ENCODE data around the gene KIAA0513. TPM values are rescaled to one million over a fixed set of nuclear protein-coding genes. Genes with fewer than 3 reads are reported as not detected.
"Not testable (repeated sequence)": the region's sequence is repeated elsewhere in the genome, so short reads cannot be mapped to it uniquely, and the experiment has no call there.

KIAA0513 gene
- total RNA-seq, 1 donor from 2014 or later = 4.4 TPM

GRCh38 chr16:85111184-85111583 lies 83.6 kb downstream of the KIAA0513 start:
- no peak for DNase-seq (ENCODE audit: low read depth, low spot score)

- DNase-seq (ENCODE audit: low read depth, low spot score) = no peak
These were observed 84.8 kb downstream of the KIAA0513 start, which contains the start of gene CIBAR2 for GRCh38 chr16:85112364-85112763. CIBAR2 (minus strand) TSS chr16:85112472; CDS start chr16:85112352, 120 bp downstream.

GRCh38 chr16:85113168-85113733 lies 85.7 kb downstream of the KIAA0513 start:
- no peak for DNase-seq (ENCODE audit: low read depth, low spot score)

GRCh38 chr16:85113913-85114312 lies 86.3 kb downstream of the KIAA0513 start:
- no peak for DNase-seq (ENCODE audit: low read depth, low spot score)

GRCh38 chr16:85114909-85115567 lies 87.4 kb downstream of the KIAA0513 start:
- DNase-seq (ENCODE audit: low read depth, low spot score) = peak; percentile 24

- DNase-seq (ENCODE audit: low read depth, low spot score) = no peak
These were observed 89.8 kb downstream of the KIAA0513 start for GRCh38 chr16:85117418-85117817.

GRCh38 chr16:85120006-85120340 lies 92.4 kb downstream of the KIAA0513 start:
- DNase-seq (ENCODE audit: low read depth, low spot score) = no peak

- not testable (repeated sequence) for DNase-seq (ENCODE audit: low read depth, low spot score)
These were observed 95.8 kb downstream of the KIAA0513 start for GRCh38 chr16:85123441-85123840.

GRCh38 chr16:85123891-85124635 lies 96.5 kb downstream of the KIAA0513 start:
- peak; percentile 24 for DNase-seq (ENCODE audit: low read depth, low spot score)

- no peak for DNase-seq (ENCODE audit: low read depth, low spot score)
These were observed 97.2 kb downstream of the KIAA0513 start for GRCh38 chr16:85124636-85125346.

GRCh38 chr16:85125570-85126393 lies 98.2 kb downstream of the KIAA0513 start:
- no peak for DNase-seq (ENCODE audit: low read depth, low spot score)

- no peak for DNase-seq (ENCODE audit: low read depth, low spot score)
These were observed 98.8 kb downstream of the KIAA0513 start for GRCh38 chr16:85126394-85126704.

GRCh38 chr16:85126705-85127378 lies 99.2 kb downstream of the KIAA0513 start:
- DNase-seq (ENCODE audit: low read depth, low spot score) = no peak

GRCh38 chr16:85127379-85127723 lies 99.8 kb downstream of the KIAA0513 start:
- DNase-seq (ENCODE audit: low read depth, low spot score) = no peak

- DNase-seq (ENCODE audit: low read depth, low spot score) = no peak
These were observed 100.7 kb downstream of the KIAA0513 start for GRCh38 chr16:85128079-85128837.

GRCh38 chr16:85129876-85130704 lies 102.5 kb downstream of the KIAA0513 start:
- DNase-seq (ENCODE audit: low read depth, low spot score) = no peak

- no peak for DNase-seq (ENCODE audit: low read depth, low spot score)
These were observed 103.1 kb downstream of the KIAA0513 start for GRCh38 chr16:85130705-85131028.

- no peak for DNase-seq (ENCODE audit: low read depth, low spot score)
These were observed 105.1 kb downstream of the KIAA0513 start for GRCh38 chr16:85132456-85133289.

- DNase-seq (ENCODE audit: low read depth, low spot score) = no peak
These were observed 105.7 kb downstream of the KIAA0513 start for GRCh38 chr16:85133290-85133599.

All from pulmonary artery endothelial cell (primary cell).